ENCODE data around the gene AMT.
A peak's percentile ranks its signal among the peaks of the same experiment; 100 is the strongest.
"Not testable (repeated sequence)": the region's sequence is repeated elsewhere in the genome, so short reads cannot be mapped to it uniquely, and the experiment has no call there.

Gene AMT

DNA sequence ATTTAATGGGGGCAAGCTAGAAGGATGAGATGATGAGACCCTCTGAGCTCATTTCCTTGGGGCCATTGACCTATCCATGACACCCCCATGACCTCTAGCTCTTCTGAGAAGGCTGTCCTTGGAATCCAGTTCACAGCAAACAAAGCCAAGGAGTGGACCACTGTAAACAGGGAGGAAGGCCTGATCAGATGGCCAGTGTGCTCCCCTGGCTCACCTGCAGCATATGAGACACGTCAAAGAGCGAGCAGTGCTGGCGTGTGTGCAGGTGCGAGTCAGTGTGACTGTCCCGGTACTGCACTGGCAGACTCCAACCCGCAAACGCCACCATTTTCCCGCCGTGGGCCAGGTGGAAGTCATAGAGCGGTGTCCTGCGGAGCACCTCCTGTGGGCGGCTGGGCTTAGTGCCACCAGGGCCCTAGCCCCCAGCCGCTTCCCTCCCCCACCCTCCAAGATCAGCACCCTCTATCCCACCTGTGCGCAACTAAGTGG lies 339 bp downstream of the AMT start:
- no peak for DNase-seq (ENCODE audit: low spot score)

DNA sequence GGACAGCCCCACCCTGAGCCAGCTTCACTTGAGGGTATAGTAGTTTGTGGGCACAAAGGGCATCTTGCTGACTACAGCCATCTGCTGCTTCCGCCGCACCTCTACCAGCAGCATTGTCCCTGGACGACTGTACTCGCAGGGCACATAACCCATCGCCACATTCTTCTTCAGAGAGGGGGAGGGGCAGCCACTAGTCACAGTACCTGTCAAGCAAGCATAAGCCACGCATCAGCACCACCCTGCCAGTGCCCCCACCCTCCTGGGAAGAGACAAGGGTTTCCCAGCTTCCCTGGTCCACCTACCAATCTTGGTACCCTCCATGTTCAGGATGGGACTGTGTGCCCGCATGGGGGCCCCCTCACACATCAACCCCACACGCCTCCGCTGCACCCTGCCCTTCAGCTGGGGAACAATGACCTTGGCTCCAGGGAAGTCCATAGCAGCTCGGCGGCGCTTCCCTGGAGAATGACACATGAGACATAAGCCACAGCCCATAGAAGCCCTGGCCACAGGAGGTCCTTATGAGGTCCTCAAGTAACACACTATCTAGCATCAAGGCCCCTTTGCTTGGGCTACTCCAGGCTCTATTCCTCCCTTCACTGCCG lies 4.7 kb downstream of the AMT start:
- DNase-seq (ENCODE audit: low spot score), result no peak

DNA sequence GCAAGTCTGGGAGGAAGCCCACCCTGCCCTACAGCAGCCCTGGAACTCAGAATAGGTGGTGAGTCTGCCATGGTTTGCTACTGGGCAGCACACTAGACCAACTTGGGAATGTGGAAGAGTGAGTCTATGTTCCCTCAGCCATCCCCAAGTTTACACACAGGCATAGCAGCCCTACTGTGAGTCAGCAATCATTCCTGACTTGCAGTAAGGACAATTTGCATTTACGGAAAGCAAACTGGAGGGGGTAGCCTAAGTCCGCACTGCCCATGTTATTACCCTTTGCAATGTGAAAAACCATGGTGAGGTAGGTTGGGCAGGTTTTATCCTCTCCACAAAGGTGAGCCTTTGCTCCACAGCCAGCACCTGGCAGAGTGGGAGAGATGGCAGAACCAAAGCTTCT lies 5.4 kb downstream of the AMT start:
- no peak for DNase-seq (ENCODE audit: low spot score)

DNA sequence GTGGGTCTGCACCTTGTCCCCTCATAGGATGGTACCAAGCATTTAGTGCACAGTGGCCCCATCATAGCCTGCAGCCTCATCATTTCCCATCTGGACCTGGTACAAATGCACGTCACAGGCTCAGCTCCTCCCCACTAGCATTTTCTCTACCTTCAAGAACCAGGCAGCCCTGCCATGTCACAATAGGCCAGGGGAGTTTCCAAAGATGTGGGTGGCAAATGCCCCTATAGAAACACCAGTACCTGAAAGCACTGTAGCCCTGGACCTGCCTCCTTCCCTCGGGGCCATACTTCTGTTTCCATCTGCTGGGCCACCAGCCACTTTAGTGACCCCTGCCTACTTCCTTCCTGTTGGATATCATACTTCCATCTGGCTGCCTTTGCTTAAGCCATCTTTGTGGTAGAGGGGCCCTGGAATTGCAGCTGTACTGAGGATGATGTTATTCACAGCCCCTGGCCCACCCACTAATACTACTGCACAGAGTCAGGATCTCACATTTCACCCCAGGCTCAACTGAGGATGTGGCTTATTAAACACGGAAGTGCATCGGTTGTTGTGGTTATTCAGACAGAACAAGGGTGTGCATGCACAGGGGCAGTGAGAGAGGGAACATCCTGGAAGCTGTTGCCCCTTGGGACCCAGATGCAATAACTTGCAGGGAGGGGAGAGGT lies 6.2 kb downstream of the AMT start:
- no peak for DNase-seq (ENCODE audit: low spot score)

DNA sequence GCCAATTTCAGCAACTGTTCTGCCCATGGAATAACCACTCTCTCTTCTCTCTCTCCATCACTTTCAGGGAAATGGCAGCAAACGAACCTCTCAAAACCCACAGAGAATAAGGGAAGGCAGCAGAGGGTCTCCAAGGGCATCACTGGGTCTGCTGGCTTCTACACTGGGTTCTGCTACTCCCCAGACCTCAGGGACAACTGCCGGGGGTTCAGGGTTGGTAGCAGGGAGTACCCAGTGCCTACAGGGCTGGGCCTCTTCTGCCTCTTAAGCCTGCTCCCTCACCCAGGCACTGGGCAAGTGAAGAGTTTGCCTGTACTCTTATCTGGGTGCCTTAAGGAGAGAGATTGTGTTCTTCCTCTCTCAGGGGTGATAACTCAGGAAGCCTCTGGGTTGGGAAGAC lies 7.5 kb downstream of the AMT start:
- DNase-seq (ENCODE audit: low spot score), result no peak

DNA sequence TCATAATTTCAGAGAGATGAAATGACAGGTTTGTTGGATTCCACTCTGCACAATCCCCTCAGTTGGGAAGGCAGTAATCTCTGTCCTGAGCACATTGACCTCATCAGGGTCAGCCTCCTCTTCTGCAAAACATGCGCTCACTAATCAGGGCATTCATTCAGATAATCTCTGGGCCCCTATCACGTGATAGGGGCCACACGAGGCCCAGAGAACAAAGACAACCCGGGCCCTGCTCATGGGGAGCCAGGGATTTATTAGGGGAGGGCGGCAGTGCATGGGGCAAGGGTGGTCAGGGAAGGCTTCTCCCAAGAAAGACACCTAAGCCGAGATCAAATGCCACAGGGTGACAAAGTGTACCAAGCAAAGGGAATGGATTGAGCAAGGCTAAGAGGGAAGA lies 8.9 kb downstream of the AMT start:
- DNase-seq (ENCODE audit: low spot score), result no peak

DNA sequence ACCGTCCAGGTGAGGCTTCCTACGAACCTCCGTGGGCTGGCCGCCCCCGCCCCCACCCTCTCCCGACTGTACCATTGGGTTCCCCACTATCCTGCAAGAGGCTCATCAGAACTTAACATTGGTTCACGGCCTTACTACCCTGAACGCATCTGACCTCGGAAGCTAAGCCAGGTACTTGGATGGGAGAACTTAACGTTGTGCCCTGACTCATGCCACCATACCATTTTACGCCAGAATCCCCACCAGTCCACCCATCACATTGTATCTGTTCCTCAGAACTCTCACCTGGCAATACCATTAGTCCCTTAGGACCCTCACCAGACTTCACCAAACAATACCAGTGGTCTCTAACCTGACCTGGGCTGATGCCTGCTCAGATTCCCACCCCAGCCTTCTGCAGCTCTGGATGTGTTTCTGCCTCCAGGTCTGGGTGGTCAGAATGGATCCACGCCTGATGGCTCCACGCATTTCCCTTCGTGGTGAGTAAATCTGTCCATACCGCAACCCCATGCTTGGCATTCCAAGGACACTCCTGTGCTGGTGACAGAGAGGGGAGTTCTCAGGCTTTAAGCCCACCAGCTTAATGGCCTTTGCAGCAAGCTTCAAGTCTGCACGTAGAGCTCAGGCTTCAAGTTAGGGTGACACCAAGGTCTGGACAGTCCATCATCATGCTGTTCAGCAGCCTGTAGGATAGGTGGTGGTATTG lies 9.5 kb downstream of the AMT start:
- DNase-seq (ENCODE audit: low spot score), result no peak

DNA sequence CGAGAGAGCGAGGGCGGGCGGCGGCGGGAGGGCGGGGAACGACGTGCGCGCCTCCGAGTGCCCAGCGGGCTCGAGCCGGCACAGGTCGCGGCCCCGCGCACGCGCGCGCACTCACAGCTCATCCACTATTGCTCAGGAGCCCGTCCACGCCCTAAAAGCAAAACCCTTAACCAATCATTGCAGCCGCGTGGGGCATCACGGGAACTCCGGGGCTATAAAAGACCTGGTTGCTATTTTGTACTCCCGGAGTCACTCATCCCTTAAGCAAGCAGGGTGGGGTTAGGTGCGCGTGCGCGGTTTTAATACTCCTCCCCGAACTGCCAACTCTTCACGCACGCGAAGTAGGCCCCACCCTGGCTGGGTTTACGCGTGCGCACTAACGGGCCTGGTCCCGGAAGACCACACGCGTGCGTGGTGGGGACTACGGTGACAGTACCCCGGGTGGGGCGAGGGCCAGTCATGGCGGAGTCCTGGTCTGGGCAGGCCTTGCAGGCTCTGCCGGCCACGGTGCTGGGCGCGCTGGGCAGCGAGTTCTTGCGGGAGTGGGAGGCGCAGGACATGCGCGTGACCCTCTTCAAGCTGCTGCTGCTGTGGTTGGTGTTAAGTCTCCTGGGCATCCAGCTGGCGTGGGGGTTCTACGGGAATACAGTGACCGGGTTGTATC lies 10.2 kb downstream of the AMT start, which contains the start of the genes RHOA and TCTA:
RHOA (minus strand) TSS at position 9 of the 664 bp plus-strand sequence. CDS start 36,387 bp downstream, outside the sequence.
TCTA (plus strand) TSS at position 456 of the 664 bp plus-strand sequence; CDS start at position 460, 4 bp downstream.
- peak; percentile 99 for DNase-seq (ENCODE audit: low spot score)

DNA sequence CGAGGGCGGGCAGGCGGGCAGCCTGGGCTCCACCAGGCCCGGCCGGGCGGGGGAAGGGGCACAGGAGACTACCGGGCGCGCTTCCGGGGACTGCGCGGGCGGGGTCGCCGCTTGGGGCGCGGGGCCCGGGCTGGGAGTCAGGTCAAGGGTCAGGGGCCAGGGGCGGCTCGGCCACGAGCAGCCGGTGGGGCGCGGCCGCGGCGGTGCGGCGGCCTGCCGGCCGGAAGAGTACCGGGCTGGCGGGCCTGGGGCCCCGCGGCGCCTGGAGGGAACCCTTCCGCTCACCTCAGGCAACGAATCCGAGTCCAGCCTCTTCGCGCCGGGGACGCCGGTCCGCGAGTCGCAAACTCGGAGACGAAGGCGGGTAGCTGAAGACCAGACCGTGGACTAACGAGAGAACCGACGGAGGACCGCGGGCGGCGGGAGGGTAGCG lies 10.7 kb downstream of the AMT start:
- DNase-seq (ENCODE audit: low spot score), result peak; percentile 85

DNA sequence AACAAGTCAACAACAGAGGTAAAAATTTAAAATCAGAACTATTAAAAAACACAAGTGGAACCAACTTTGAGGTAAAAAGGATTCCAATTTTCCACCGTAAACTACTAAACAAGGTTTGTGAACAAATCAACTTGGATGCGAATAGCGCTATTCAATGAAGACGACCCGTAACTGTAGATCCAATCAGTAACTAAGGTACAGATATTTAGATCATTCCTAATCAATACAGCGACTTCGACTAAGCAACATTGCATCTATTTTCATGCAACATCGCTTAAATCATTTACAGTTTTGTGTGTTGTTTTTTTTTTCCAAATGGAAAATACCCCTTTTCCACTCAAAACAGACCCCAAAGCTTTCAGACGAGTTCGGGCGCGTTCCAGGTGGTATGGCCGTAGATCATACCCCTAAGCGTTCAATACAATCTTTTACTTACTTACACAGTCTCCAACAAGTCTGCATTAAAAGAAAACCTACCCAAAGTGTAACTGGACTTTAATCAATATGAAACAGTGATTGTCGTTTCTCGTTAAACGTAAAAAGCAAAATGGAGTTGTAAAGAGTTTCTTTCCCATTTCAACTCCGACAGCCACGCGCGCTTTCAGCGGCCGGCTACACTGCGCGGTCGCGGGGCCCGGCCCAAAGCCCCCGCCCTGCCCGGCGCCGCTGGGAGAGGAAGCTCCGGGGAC lies 11.3 kb downstream of the AMT start:
- DNase-seq (ENCODE audit: low spot score), result no peak

DNA sequence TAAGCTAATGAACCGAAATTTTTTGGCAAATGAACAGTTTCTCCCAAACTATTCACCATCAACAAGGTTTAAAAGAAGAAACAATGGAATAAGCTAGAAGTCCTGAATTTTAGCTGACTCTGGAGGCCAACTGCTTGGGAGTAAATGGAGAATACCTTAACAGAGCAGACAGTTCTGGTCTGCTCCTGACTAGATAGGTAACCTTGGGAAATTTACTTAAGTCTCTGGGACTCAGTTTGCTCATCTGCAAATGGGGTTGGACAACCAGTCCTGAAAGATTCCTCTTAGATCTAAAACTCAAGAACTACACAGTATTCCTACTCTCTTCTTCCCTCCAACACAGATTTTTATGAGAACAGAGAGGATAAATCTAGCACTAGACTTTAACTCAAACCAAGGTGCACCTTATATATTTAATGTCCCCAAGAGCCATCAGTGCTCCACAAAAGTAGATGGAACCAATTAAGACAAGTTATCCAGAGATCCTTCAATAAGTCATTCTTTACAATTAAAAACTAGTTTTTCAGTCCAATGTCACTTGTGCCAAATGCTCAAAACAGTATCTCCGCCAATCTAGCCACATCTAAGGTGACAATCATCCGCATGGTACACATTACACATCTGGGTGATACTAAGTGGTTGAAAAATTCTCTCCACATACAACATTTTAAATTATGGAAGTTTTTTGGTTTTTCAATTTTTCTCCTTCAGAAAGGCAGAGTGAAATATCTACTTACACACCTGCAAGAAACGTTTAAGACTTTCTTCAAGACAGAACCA lies 12.0 kb downstream of the AMT start:
- DNase-seq (ENCODE audit: low spot score), result no peak

DNA sequence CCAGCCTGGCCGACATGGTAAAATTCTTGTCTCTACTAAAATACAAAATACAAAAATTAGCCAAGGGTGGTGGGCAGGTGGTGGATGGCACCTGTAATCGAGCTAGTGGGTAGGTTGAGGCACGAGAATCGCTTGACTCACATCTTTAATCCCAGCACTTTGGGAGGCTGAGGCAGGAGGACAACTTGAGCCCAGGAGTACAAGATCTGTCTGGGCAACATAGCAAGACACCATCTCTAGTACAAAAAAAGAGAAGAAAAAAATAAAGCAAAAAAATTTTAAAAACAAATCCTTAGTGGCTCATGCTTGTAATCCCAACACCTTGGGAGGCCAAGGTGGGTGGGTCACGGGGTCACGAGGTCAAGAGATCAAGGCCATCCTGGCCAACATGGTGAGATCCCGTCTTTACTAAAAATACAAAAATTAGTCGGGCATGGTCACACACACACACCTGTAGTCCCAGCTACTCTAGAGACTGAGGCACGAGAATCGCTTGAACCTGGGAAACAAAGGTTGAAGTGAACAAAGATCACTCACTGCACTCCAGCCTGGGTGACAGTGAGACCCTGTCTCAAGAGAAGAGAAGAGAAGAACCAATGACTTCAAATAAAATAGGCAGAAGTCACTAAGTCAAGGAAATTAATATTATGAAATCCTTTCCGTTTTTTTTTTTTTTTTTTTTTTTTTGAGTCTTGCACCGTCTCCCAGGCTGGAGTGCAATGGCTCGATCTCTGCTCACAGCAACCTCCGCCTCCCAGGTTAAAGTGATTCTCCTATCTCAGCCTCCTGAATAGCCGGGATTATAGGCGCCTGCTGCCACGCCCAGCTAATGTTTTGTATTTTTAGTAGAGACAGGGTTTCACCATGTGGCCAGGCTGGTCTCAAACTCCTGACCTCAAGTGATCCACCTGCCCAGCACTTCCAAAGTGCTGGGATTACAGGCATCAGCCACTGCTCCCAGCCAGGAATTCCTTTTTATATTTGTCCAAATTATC lies 15.4 kb downstream of the AMT start:
- no peak for DNase-seq (ENCODE audit: low spot score)

DNA sequence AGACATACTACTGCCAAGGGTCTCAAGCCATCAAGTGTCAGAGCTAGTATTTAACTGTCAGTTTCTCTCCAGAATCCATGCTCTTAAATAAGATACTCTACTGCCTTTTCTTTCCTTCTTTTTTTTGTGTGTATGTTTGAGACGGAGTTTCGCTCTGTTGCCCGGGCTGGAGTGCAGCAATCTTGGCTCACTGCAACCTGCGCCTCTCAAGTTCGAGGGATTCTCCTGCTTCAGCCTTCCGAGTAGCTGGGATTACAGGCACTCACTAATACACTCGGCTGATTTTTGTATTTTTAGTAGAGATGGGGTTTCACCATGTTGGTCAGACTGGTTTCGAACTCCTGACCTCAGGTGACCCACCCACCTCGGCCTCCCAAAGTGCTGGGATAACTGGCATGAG lies 16.7 kb downstream of the AMT start:
- DNase-seq (ENCODE audit: low spot score), result not testable (repeated sequence)

DNA sequence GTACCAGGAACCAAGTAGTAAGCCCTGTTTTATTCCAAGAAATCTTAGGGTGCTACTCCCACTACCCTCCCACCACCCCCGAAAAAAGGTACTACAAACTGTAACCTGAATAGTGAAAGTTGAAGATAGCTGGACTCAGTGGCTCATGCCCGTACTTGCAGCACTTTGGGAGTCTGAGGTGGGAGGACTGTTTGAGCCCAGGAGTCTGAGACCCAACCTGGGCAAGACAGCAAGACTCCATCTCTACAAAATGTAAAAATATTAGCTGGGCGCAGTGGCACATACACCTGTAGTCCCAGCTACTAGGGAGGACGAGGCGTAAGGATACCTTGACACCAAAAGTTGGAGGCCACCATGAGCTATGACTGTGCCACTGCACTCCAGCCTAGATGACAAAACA lies 18.4 kb downstream of the AMT start:
- DNase-seq (ENCODE audit: low spot score), result no peak

DNA sequence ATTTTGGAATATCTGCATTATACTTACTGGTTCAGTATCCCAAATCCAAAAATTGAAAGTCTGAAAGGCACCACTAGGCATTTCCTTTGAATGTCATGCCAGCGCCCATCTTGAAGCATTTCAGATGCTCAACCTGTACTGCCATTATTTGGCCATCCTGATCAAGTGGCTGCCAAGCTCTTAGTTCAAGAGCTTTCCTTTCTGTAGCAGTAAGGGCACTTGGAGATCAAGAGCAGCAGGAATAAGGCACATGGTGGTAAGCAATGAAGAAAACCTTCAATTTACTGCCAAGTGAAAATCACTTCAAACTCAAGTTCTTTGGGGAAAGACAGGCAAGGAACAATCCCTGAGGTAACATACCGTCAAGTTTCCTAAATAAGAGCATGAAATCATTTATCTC lies 20.5 kb downstream of the AMT start:
- no peak for DNase-seq (ENCODE audit: low spot score)

DNA sequence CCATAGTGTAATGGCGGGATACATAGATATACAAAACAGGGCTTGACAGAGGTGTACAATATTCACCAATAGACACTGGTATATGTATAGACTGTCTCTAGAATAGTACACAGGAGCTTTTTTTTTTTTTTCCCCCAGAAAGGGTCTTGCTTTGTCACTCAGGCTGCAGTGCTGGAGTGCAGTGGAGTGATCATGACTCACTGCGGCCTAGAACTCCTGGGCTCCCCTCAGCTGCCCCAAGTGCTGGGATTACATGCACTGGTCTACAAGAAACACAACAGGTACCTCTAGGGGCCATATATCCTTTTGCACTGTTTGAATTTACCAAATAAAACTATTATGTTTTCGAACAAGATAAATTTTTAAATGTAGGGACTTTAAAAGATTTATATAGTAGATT lies 22.8 kb downstream of the AMT start:
- no peak for DNase-seq (ENCODE audit: low spot score)

DNA sequence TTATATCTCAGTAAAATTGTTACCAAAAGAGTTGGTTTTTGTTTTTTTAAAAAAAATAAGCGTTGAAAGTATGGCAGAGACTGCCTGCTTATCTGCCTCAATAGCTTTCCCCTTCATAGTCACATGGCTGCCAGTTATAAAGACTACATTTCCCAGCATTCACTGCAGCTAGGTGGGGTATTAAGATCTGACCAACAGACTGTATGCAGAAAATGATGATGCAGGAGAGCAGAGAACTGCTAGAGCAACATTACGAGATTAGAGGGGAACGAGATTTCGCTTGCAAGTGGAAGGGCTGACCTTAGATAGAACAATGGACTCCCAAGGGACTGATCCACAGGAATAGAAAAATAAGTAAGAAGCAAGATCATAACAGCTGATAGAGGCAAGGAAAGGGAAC lies 24.8 kb downstream of the AMT start:
- DNase-seq (ENCODE audit: low spot score), result peak; percentile 32

DNA sequence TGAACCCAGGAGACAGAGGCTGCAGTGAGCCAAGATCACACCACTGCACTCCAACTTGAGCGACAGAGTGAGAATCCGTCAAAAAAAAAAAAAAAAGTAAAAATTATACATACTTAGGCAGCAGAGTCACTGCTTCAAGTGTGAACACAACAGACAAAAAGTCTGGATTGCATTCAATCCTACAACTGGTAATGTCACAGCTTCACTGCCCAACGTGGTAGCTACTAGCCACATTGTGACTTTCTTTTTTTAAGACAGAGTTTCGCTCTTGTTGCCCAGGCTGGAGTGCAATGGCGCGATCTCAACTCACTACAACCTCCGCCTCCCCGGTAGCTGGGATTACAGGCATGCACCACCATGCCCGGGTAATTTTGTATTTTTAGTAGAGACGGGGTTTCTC lies 31.0 kb downstream of the AMT start:
- not testable (repeated sequence) for DNase-seq (ENCODE audit: low spot score)

DNA sequence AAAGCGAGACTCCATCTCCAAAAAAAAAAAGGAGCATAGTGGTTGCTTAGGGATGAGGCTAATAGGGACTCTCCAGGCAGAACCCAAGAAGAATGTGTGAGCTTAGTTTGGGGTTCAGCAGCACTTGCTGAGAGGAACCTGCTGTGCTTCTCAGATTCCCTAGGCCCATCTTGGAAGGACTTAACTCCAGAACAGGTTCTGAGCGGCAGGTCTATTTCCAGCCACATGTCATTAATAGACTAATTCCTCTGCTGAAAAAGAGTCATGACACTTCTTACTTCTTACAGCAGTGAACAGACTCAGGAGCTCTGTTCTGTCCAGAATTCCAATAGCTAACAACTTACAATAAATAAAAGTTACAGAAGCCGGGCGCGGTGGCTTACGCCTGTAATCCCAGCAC lies 33.0 kb downstream of the AMT start:
- no peak for DNase-seq (ENCODE audit: low spot score)

DNA sequence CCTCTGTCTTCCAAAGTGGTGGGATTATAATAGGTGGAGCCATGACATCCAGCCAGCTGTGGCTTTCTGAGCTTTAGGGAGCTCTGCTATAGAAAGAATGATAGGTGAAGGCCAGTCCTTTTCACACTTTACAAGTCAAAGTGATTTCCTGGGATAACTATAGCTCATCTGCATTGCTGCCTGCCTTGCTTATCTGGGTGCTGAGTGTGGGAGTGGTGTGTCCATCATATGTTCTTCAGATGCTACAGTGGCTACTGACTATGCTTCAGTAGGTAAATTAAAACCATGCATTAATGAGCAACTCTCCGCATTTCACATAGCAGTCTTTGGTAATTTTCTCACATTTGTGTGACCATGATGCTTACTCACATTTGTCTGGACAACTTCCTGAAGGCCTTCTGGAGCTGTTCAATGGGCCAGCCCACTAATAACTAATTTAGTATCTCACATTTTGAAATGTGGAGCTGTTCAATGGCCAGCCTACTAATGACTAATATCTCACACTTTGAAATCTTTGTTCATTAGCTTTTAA lies 33.9 kb downstream of the AMT start:
- no peak for DNase-seq (ENCODE audit: low spot score)

Measured in iPS-NIHi11 (cell line).